HepG2 (cell line): ENCODE measurements around the gene MAMDC2. TPM values are rescaled to one million over a fixed set of nuclear protein-coding genes. Genes with fewer than 3 reads are reported as not detected.

ENCODE experiments used
- ATAC-seq: fragments of 200-7000 bp; cut with Tn5 transposase; 3 replicates; pipeline ENCODE4 v1.9.1; 2020; ENCODE audit warnings: mild to moderate bottlenecking, moderate library complexity
- BruUV-seq: library from RNA; stranded (reverse); fragments of 400-500 nt; replicated peaks from 2 replicates; lab custom pipeline; 2021; lab: Mats Ljungman, UMichigan
- CTCF ChIA-PET: fragments of 300-600 bp; formaldehyde crosslinking; extraction: SDS; loops from one replicate; lab custom pipeline; 2021; ENCODE audit warnings: low total read pairs, inconsistent platforms, low intra/inter-chr PET ratio; lab: Yijun Ruan, JAX
- POLR2A ChIA-PET: fragments of 350-600 bp; sonication (Branson Sonifier 250); formaldehyde crosslinking; loops from one replicate; lab custom pipeline; 2020; ENCODE audit warnings: antibody characterized with exemption, inconsistent platforms; lab: Yijun Ruan, JAX
- DNase-seq: peaks from one replicate; pipeline ENCODE4 v3.0.0-alpha.2; 2015; ENCODE audit warnings: low spot score
- FAIRE-seq: peaks from 3 replicates; lab custom pipeline; 2011; peaks lifted over from hg19 to GRCh38; lab: Jason Lieb, UNC
- H2AFZ ChIP-seq: one replicate; pipeline ENCODE4 v1.6.1; 2011; ENCODE audit warnings: low read length, inconsistent platforms
- H3K27ac ChIP-seq: fragments of 300-600 bp; 3 replicates; pipeline ENCODE4 v1.8.0; 2011; ENCODE audit warnings: mixed run types, mild to moderate bottlenecking, mixed read lengths, low read length, inconsistent platforms; ENCODE audit not compliant: insufficient read depth; ENCODE audit errors: extremely low read length
- H3K27me3 ChIP-seq, 2 experiments: fragments of 200-600 bp in 1 of 2; 2 replicates in 1 of 2; 3 replicates in 1 of 2; pipeline versions ENCODE4 v1.6.0 to v1.8.0; 2011; ENCODE audit warnings: low read length in 2 of 2, mild to moderate bottlenecking in 2 of 2, moderate library complexity in 2 of 2, inconsistent platforms in 1 of 2; ENCODE audit not compliant: insufficient read depth in 2 of 2, control insufficient read depth in 1 of 2
- H3K36me3 ChIP-seq, 2 experiments: fragments of 200-600 bp in 1 of 2; replicated peaks in 1 of 2; 2 replicates in 1 of 2; 3 replicates in 1 of 2; pipeline versions ENCODE4 v1.5.1 to v1.8.0; 2011; ENCODE audit warnings: low read length in 2 of 2, inconsistent platforms in 1 of 2; ENCODE audit not compliant: insufficient read depth in 2 of 2, control insufficient read depth in 1 of 2
- H3K4me1 ChIP-seq: 2 replicates; pipeline ENCODE4 v1.5.1; 2012; ENCODE audit warnings: low read length, inconsistent platforms; ENCODE audit not compliant: insufficient read depth
- H3K4me2 ChIP-seq: 2 replicates; pipeline ENCODE4 v1.6.0; 2011; ENCODE audit warnings: low read depth, low read length, inconsistent platforms
- H3K4me3 ChIP-seq, 3 experiments: fragments of 200-600 bp in 1 of 3; sonication (generic), shearing (Covaris generic) in 1 of 3; replicated peaks in 1 of 3; 2 replicates each; pipeline ENCODE4 v1.5.1; 2011 to 2016; ENCODE audit warnings: low read length in 3 of 3, inconsistent platforms in 2 of 3, low read depth in 2 of 3, mild to moderate bottlenecking in 2 of 3, control low read depth in 1 of 3, mixed read lengths in 1 of 3; ENCODE audit not compliant: insufficient read depth in 1 of 3
- H3K79me2 ChIP-seq: one replicate; pipeline ENCODE4 v1.6.1; 2011; ENCODE audit warnings: low read length, inconsistent platforms; ENCODE audit not compliant: insufficient read depth
- H3K9ac ChIP-seq: 2 replicates; pipeline ENCODE4 v1.6.0; 2011; ENCODE audit warnings: mild to moderate bottlenecking, low read depth, low read length, inconsistent platforms; ENCODE audit not compliant: insufficient read depth
- H3K9me3 ChIP-seq: 2 replicates; pipeline ENCODE4 v1.5.1; 2012; ENCODE audit warnings: mild to moderate bottlenecking, low read length
- H4K20me1 ChIP-seq: 2 replicates; pipeline ENCODE4 v1.6.0; 2011; ENCODE audit warnings: inconsistent platforms, mild to moderate bottlenecking, low read length, moderate library complexity; ENCODE audit not compliant: insufficient read depth
- ARHGAP35 ChIP-seq: sonication (generic); formaldehyde crosslinking; IDR thresholded peaks from 2 replicates; pipeline ENCODE4 v1.9.0; 2022; ENCODE audit warnings: mild to moderate bottlenecking, inconsistent platforms, moderate library complexity, missing genetic modification reagents, borderline replicate concordance
- BCLAF1 ChIP-seq: fragments of 450-650 bp; IDR thresholded peaks from 2 replicates; pipeline ENCODE4 v1.6.1; 2017; ENCODE audit warnings: mild to moderate bottlenecking
- CENPT ChIP-seq: sonication (generic); formaldehyde crosslinking; IDR thresholded peaks from 2 replicates; pipeline ENCODE4 v1.8.0; 2022; ENCODE audit warnings: low read depth, mild to moderate bottlenecking, moderate library complexity, missing genetic modification reagents
- GABPA ChIP-seq, 2 experiments: IDR thresholded peaks; 2 replicates each; pipeline ENCODE4 v1.6.1; 2011 to 2016; ENCODE audit warnings: low read depth in 2 of 2, low read length in 1 of 2, missing biosample characterization in 1 of 2, missing genetic modification characterization in 1 of 2
- HIC2 ChIP-seq: sonication (generic); formaldehyde crosslinking; IDR thresholded peaks from 2 replicates; pipeline ENCODE4 v1.9.0; 2022; ENCODE audit warnings: low read depth, missing genetic modification reagents
- HNRNPUL1 ChIP-seq: fragments of 200-400 bp; formaldehyde crosslinking; IDR thresholded peaks from 2 replicates; pipeline ENCODE4 v1.6.1; 2017; ENCODE audit warnings: low read depth, mild to moderate bottlenecking, low read length, moderate library complexity
- PLSCR1 ChIP-seq: sonication (generic); formaldehyde crosslinking; IDR thresholded peaks from 2 replicates; pipeline ENCODE4 v1.5.0; 2020; ENCODE audit warnings: missing genetic modification reagents, mild to moderate bottlenecking, borderline replicate concordance
- POLR2AphosphoS2 ChIP-seq: IDR thresholded peaks from 2 replicates; pipeline ENCODE4 v1.6.1; 2011; ENCODE audit warnings: low read depth, low read length, improper control_type of control experiment
- THAP11 ChIP-seq: IDR thresholded peaks from 2 replicates; pipeline ENCODE4 v1.6.1; 2016; ENCODE audit warnings: missing biosample characterization, missing genetic modification reagents
- TSC22D2 ChIP-seq: sonication (generic); formaldehyde crosslinking; IDR thresholded peaks from 2 replicates; pipeline ENCODE4 v1.5.1; 2020; ENCODE audit warnings: missing genetic modification reagents, mild to moderate bottlenecking, borderline replicate concordance
- ZBTB7B ChIP-seq: sonication (generic); formaldehyde crosslinking; IDR thresholded peaks from 2 replicates; pipeline ENCODE4 v1.4.0; 2020; ENCODE audit warnings: missing genetic modification reagents
- ZNF839 ChIP-seq: sonication (generic); formaldehyde crosslinking; IDR thresholded peaks from 2 replicates; pipeline ENCODE4 v1.4.0; 2020; ENCODE audit warnings: missing genetic modification reagents, mild to moderate bottlenecking, borderline replicate concordance
- WGBS: methylation state at CpG from one replicate; pipeline ENCODE4 v1.1.6; 2017; ENCODE audit warnings: low lambda C conversion rate; 5-methylcytosine and 5-hydroxymethylcytosine counted together
- in situ Hi-C: cut with HindIII; loops from 2 replicates; pipeline ENCODE4 v1.10.0; 2017; ENCODE audit warnings: low pct_unique_long_range_greater_than_20kb; ENCODE audit not compliant: extremely low pct_ligation_motif_present
- intact Hi-C: fragments of 100-400 bp; cut with micrococcal nuclease; formaldehyde crosslinking; loops from one replicate; pipeline ENCODE4 v1.10.0; 2022; ENCODE audit not compliant: unreplicated experiment
- polyA plus RNA-seq, 8 experiments: library from polyadenylated mRNA; depleted of rRNA in 3 of 8; stranded (reverse) in 7 of 8; unstranded in 1 of 8; fragments of >200 nt; fragmentation: Illumina TruSeq in 4 of 8; extraction: Trizol in 4 of 8; gene quantifications; 2 replicates each; pipeline versions ENCODE4 v1.2.1 to v1.2.3, GENCODE V29; 2011 to 2016; ENCODE audit warnings: low read depth in 4 of 8, missing spikeins in 1 of 8, mixed read lengths in 1 of 8; ENCODE audit not compliant: insufficient read depth in 1 of 8
- total RNA-seq, 5 experiments: library from RNA; depleted of rRNA; stranded (reverse); fragments of >200 nt; fragmentation: Illumina TruSeq; extraction: Trizol; gene quantifications; 2 replicates each; pipeline ENCODE4 v1.2.3, GENCODE V29; 2016; ENCODE audit warnings: low read depth in 1 of 5

Gene MAMDC2
- total and polyA plus RNA-seq, 2 of the 13 experiments (the other 11 are each of a cell fraction or from before 2014, with no cell fraction given): not detected

GRCh38 chr9:70137577-70137976 lies 93.9 kb downstream of the MAMDC2 start (continued):
- TF ChIP-seq PLSCR1 (no peak), ZNF839 (CRISPR knock-in tag) (no peak), ARHGAP35 (no peak)

GRCh38 chr9:70142101-70142500 lies 98.5 kb downstream of the MAMDC2 start:
- WGBS: 35% methylated on average over 3 of the region's 3 CpGs
- no peak for DNase-seq
- H3K27ac ChIP-seq: no peak overlapping the region
- H3K4me3 ChIP-seq: no peak overlapping the region
- no peak for FAIRE-seq
- no peaks in the 10 kb centered on the region for H3K4me1 ChIP-seq
- no peaks in the 10 kb centered on the region for H3K27me3 ChIP-seq
- no peak for ATAC-seq
- CTCF ChIA-PET: no interaction called here
- intact Hi-C loops (no loop called here), in situ Hi-C loops (no loop called here)
- H2AFZ ChIP-seq: no peak overlapping the region
- no peak overlapping the region for H3K9ac ChIP-seq
- TF ChIP-seq THAP11 (no peak), CENPT (CRISPR knock-in tag) (no peak), HNRNPUL1 (no peak), TSC22D2 (CRISPR knock-in tag) (no peak), POLR2AphosphoS2 (no peak), BCLAF1 (no peak), HIC2 (CRISPR knock-in tag) (no peak), ZBTB7B (no peak), GABPA (IDR thresholded peaks at IDR 0.05; ENCODE audit: low read depth, low read length) (no peak), GABPA (CRISPR knock-in tag; IDR thresholded peaks at IDR 0.05; ENCODE audit: low read depth) (no peak)
- BruUV-seq: no TSS peak
- POLR2A ChIA-PET: no interaction called here
- no peak overlapping the region for H3K4me2 ChIP-seq
- H4K20me1 ChIP-seq: no peaks in the 10 kb centered on the region
- no peaks in the 10 kb centered on the region for H3K36me3 ChIP-seq
- H3K9me3 ChIP-seq: no peaks in the 10 kb centered on the region
- H3K79me2 ChIP-seq: no peaks in the 10 kb centered on the region
